SIG-M5 (cell line): ENCODE results near the gene COMT.

Source experiments
- DNase-seq: peaks from one replicate; lab custom pipeline; 2025; lab: John Stamatoyannopoulos, UW

COMT gene

GRCh38 chr22:19982991-19983578, 41.5 kb downstream of the COMT start:
- no peak for DNase-seq

- no peak for DNase-seq
Observed at GRCh38 chr22:19983741-19984140, 42.2 kb downstream of the COMT start.

- DNase-seq = no peak
Observed at GRCh38 chr22:19984201-19984753, 42.7 kb downstream of the COMT start.

GRCh38 chr22:19984851-19985811, 43.6 kb downstream of the COMT start:
- DNase-seq = no peak

GRCh38 chr22:19986011-19986409, 44.4 kb downstream of the COMT start:
- no peak for DNase-seq

- DNase-seq = no peak
Observed at GRCh38 chr22:19986410-19987341, 45.1 kb downstream of the COMT start.

GRCh38 chr22:19987394-19988306, 46.1 kb downstream of the COMT start:
- DNase-seq = no peak

GRCh38 chr22:19988331-19988808, 46.8 kb downstream of the COMT start:
- DNase-seq = no peak

- no peak for DNase-seq
Observed at GRCh38 chr22:19988965-19989724, 47.6 kb downstream of the COMT start.

GRCh38 chr22:19989725-19990067, 48.1 kb downstream of the COMT start:
- no peak for DNase-seq

GRCh38 chr22:19990188-19990587, 48.6 kb downstream of the COMT start:
- no peak for DNase-seq

- no peak for DNase-seq
Observed at GRCh38 chr22:19990609-19991394, 49.2 kb downstream of the COMT start.

- DNase-seq = no peak
Observed at GRCh38 chr22:19991395-19991644, 49.7 kb downstream of the COMT start.

GRCh38 chr22:19991645-19992451, 50.3 kb downstream of the COMT start:
- DNase-seq = no peak

- DNase-seq = no peak
Observed at GRCh38 chr22:19992481-19992911, 50.9 kb downstream of the COMT start.

- DNase-seq = no peak
Observed at GRCh38 chr22:19992921-19993355, 51.4 kb downstream of the COMT start.

- DNase-seq = no peak
Observed at GRCh38 chr22:19993926-19994325, 52.4 kb downstream of the COMT start.

GRCh38 chr22:19994851-19995610, 53.5 kb downstream of the COMT start:
- no peak for DNase-seq
